ENCODE data around the gene AVPI1. TPM values are rescaled to one million over a fixed set of nuclear protein-coding genes. Genes with fewer than 3 reads are reported as not detected.
A peak's percentile ranks its signal among the peaks of the same experiment; 100 is the strongest.

AVPI1 gene
- total RNA-seq, 1 experiment from 2014 or later: 2.6 TPM

DNA sequence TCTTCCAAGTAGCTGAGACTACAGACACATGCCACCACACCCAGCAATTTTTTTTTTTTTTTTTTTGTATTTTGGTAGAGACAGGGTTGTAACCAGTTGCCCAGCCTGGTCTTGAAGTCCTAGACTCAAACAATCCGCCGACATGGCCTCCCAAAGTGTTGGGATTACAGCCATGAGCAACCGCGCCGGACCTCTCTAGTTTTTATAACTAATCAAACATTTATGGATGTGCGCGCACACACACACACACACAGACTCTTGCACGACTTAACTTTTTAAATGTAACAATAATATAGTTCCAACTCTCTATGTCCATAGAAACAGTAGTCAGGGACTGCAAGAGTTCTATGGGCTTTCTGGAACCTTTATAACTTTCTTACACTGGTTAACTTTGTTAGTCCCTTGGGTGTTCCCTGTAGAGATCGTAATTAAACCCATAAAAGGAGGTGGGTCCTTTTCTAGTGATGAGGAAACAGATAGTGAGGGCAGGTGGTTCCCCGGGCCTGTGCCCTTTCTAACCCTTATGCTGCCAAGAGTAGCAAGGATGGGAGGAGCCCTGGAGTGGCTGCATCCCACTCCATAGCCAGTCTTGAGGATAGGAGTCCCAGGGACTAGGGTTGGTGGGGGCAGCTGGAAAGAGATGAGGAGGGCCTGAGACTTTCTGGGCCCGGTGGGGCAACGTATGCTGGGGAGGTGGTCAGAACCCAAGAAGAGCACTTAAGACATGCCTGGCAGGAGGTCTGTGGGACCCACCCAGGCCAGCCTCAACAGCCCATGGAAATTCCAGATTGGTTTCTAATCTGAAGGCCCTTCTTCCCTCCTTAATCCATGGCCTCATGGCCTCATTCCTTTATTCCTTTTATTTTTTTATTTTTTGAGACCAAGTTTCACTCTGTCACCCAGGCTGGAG lies 35.1 kb upstream of the AVPI1 start:
- Histone ChIP-seq H3K4me3 (ENCODE audit: low read depth, low read length, poor library complexity, severe bottlenecking) (no peak overlapping the region), H3K36me3 (ENCODE audit: insufficient read depth, low read length, poor library complexity, severe bottlenecking) (peaks cover 6% of the 10 kb centered on the region), H3K4me1 (ENCODE audit: insufficient read depth, low read length, poor library complexity, severe bottlenecking) (peaks cover 15% of the 10 kb centered on the region), H3K27me3 (replicated peaks; ENCODE audit: insufficient read depth, low read depth, low read length, poor library complexity) (no peaks in the 10 kb centered on the region), H3K9me3 (ENCODE audit: low read depth, low read length, poor library complexity, severe bottlenecking) (no peaks in the 10 kb centered on the region), H3K27ac (ENCODE audit: low read depth, low read length, poor library complexity, severe bottlenecking) (no peak overlapping the region)
- intact Hi-C loops (cut with micrococcal nuclease; ENCODE audit: unreplicated experiment): no loop called here
- POLR2A ChIA-PET (ENCODE audit: low non-redundant PET): no interaction called here
- no TSS peak for BruUV-seq (replicated peaks)
- DNase-seq (ENCODE audit: low spot score): no peak
- TF ChIP-seq EZH2 (IDR thresholded peaks at IDR 0.05; ENCODE audit: borderline replicate concordance, low read depth, low read length, poor library complexity, severe bottlenecking): no peak
- TF ChIP-seq, protein P1, sequence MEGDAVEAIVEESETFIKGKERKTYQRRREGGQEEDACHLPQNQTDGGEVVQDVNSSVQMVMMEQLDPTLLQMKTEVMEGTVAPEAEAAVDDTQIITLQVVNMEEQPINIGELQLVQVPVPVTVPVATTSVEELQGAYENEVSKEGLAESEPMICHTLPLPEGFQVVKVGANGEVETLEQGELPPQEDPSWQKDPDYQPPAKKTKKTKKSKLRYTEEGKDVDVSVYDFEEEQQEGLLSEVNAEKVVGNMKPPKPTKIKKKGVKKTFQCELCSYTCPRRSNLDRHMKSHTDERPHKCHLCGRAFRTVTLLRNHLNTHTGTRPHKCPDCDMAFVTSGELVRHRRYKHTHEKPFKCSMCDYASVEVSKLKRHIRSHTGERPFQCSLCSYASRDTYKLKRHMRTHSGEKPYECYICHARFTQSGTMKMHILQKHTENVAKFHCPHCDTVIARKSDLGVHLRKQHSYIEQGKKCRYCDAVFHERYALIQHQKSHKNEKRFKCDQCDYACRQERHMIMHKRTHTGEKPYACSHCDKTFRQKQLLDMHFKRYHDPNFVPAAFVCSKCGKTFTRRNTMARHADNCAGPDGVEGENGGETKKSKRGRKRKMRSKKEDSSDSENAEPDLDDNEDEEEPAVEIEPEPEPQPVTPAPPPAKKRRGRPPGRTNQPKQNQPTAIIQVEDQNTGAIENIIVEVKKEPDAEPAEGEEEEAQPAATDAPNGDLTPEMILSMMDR (conservative IDR thresholded peaks at IDR 0.05; ENCODE audit: low read depth, low read length): no peak
- CTCF ChIA-PET: no interaction called here

DNA sequence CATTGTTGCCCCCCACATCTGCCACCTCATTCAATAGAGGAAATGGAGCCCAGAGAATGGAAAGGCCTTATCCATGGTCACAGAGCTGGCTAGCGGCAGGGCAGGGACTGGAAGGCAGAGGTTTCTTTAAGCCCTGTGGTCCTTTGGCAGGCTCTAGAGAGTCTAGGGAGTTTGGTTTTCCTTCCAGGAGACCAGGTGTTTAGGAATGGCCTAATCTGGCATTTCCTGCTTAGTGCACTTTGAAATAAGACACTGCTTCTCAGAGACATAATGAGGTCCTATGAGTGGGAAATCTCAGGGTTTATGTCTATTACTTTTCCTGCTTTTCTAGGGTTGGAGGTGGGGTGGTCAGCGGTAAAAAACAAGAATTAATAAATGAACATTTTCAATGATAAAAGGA lies 32.6 kb upstream of the AVPI1 start:
- TF ChIP-seq, protein P1 (conservative IDR thresholded peaks at IDR 0.05; ENCODE audit: low read depth, low read length): no peak
- TF ChIP-seq EZH2 (IDR thresholded peaks at IDR 0.05; ENCODE audit: borderline replicate concordance, low read depth, low read length, poor library complexity, severe bottlenecking): no peak
- BruUV-seq (replicated peaks): no TSS peak
- H3K36me3 ChIP-seq (ENCODE audit: insufficient read depth, low read length, poor library complexity, severe bottlenecking): peaks cover 12% of the 10 kb centered on the region
- ChIA-PET POLR2A (ENCODE audit: low non-redundant PET) (no interaction called here), CTCF (no interaction called here)
- no peaks in the 10 kb centered on the region for H3K9me3 ChIP-seq (ENCODE audit: low read depth, low read length, poor library complexity, severe bottlenecking)
- no peak overlapping the region for H3K4me3 ChIP-seq (ENCODE audit: low read depth, low read length, poor library complexity, severe bottlenecking)
- no peaks in the 10 kb centered on the region for H3K27me3 ChIP-seq (replicated peaks; ENCODE audit: insufficient read depth, low read depth, low read length, poor library complexity)
- intact Hi-C loops (cut with micrococcal nuclease; ENCODE audit: unreplicated experiment): no loop called here
- peak overlapping the region; percentile 13 for H3K27ac ChIP-seq (ENCODE audit: low read depth, low read length, poor library complexity, severe bottlenecking)
- DNase-seq (ENCODE audit: low spot score): no peak
- H3K4me1 ChIP-seq (ENCODE audit: insufficient read depth, low read length, poor library complexity, severe bottlenecking): peaks cover 27% of the 10 kb centered on the region

DNA sequence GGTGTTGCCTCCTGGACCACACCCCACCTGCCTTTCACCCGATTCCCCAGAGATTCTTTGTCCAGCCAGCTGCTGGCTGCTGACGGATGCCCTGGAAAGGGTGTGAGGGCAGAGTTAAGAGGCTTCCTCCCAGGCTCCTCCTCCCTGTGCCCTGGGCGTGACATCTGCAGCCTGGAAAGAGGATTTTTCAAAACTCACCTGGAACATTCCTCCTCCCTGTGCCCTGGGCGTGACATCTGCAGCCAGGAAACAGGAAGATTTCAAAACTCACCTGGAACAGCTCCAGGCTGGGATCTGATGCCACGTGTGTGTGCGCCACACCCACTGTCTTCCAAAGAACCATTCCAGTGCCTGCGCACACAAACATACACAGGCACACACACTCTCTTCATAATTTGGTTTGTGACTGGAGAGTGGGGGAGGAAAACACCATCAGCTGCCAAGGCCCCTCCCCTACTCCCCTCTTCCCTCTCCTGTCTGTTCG lies 31.7 kb upstream of the AVPI1 start:
- Histone ChIP-seq H3K36me3 (ENCODE audit: insufficient read depth, low read length, poor library complexity, severe bottlenecking) (peaks cover 12% of the 10 kb centered on the region), H3K9me3 (ENCODE audit: low read depth, low read length, poor library complexity, severe bottlenecking) (no peaks in the 10 kb centered on the region), H3K4me1 (ENCODE audit: insufficient read depth, low read length, poor library complexity, severe bottlenecking) (peaks cover 27% of the 10 kb centered on the region), H3K27me3 (replicated peaks; ENCODE audit: insufficient read depth, low read depth, low read length, poor library complexity) (no peaks in the 10 kb centered on the region), H3K27ac (ENCODE audit: low read depth, low read length, poor library complexity, severe bottlenecking) (no peak overlapping the region), H3K4me3 (ENCODE audit: low read depth, low read length, poor library complexity, severe bottlenecking) (no peak overlapping the region)
- no peak for DNase-seq (ENCODE audit: low spot score)
- intact Hi-C loops (cut with micrococcal nuclease; ENCODE audit: unreplicated experiment): no loop called here
- POLR2A ChIA-PET (ENCODE audit: low non-redundant PET): no interaction called here
- TF ChIP-seq EZH2 (IDR thresholded peaks at IDR 0.05; ENCODE audit: borderline replicate concordance, low read depth, low read length, poor library complexity, severe bottlenecking): no peak
- TF ChIP-seq, protein P1 (conservative IDR thresholded peaks at IDR 0.05; ENCODE audit: low read depth, low read length): no peak
- CTCF ChIA-PET: interaction anchor here (0.6 kb wide), 1 partner anchor 14 kb away, joined by 8 read pairs; no protein-coding TSS in a partner anchor
- BruUV-seq (replicated peaks): no TSS peak
